HG02938 (cell line): Measurements from ENCODE around the gene TNFAIP8.

Experiments
- ATAC-seq: cut with Tn5 transposase; IDR thresholded peaks from one replicate; pipeline ENCODE4 v1.9.1; 2021; ENCODE audit warnings: mild to moderate bottlenecking, moderate library complexity; ENCODE audit not compliant: unreplicated experiment

Gene TNFAIP8

DNA sequence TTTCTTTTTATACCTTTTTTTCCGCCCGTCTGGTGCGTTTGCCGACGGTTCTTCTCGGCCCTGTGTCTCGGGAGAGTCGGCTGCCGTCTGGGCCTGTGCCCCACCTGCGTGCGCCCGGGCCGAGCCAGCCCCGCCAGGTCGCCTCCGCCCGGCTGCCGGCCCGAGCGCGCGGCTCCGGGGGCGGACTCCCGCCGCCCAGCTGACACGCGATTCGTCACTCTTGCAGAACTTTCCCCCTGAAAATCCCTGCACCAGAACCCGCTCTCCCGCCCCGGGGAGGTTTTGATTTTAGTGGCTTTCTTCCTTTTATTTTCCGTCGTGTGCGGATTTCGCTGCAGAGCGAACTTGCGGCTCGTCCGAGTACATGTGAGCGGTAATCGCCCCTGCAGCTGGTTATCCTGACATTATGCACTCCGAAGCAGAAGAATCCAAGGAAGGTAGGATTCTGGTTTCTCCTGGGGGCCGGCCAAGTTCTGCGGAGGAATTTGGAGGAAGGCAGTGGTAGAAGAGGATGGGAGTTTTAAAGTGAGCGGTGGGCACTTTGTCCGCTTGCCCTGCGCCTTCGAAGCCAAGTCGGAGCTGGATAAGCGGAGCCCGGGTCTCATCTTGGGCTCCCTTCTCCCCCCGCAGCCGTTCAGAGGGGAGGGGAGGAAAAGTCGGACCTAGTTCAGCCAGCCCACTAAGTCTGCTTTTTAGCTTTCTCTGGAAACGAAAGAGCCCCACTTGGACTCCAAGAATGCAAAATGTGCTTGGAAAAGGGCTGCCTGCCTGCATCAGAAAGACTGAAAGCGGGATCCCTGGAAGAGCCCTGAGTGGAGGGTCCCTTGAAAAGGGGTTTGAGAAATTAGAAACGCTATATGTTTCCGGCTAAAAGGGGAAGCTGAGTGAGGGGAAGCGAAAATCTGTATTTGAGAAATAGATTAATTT lies at the start of gene TNFAIP8:
TNFAIP8 (plus strand) TSS at position 335 of the 927 bp plus-strand sequence; CDS start at position 407, 72 bp downstream.
- ATAC-seq, result peak; percentile 32

DNA sequence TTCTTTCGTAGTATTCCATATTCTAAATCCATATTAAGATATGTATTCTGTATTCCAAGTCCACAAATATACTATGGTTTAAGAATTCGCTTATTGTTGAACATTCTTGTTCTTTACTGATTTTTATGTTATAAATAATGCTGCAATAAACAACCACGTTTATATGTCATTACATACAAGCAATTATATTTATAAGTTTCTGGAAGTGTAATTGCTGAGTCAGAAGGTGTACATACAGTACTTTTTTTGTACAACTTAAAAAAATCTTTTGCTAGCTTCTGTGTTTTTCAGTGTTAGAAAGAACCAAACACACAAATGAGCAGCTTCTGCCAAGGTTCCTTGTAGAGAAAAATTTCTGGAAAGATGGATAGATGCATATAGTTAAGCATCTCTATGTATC lies 48.6 kb upstream of the TNFAIP8 start:
- ATAC-seq, result no peak

DNA sequence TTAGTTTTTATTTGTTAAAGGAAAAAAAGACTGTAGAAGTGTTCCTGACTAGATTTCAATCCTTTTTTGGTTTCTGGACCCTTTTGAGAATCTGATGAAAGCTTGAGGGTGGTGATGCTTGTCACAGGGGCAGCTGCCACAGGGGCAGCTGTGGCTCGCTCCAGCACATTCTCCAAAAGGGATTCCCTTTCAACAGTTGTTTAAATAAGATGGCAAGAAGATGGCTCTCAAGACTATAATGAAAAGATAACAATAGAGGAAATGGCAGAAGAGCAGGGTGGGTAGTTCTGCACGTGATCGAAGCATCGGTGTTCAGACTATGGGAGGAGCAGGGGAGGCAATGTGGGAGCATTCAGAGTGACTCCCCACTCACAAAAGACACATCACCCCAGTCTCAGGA lies 46.5 kb upstream of the TNFAIP8 start:
- ATAC-seq, result no peak

DNA sequence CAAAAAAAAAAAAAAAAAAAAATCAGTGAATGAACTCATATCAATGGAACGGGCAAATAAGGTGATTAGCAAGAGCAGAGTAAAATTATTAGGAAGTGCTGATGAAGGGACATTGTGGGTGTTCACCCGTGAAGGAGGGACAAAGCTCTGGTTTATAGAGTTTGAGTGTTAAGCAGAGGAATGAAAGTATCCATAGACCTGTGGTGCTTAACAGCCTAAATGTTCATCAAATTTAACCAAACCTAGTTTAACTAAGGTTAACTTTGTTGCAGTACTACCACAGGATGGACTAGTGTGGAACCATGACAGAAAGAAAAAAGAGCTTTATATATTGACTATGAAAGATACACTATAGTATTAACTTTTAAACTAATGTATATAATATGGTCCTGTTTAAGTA lies 44.1 kb upstream of the TNFAIP8 start:
- no peak for ATAC-seq

DNA sequence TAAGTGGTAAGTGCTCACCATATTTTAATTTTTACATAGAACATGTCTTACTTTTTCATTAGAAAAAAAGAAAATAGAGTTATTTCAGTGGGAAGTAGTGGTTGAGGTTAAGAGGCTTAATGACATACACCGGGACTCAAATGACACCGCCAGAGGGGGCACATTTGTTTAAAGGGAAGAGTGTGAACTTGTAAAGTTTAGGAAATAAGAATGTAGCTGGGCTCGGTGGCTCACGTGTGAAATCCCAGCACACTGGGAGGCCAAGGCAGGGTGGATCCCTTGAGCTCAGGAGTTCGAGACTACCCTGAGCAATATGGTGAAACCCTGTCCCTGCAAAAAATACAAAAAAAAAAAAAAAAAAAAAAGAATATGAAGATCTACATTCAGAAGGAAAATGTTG lies 43.4 kb upstream of the TNFAIP8 start:
- no peak for ATAC-seq

DNA sequence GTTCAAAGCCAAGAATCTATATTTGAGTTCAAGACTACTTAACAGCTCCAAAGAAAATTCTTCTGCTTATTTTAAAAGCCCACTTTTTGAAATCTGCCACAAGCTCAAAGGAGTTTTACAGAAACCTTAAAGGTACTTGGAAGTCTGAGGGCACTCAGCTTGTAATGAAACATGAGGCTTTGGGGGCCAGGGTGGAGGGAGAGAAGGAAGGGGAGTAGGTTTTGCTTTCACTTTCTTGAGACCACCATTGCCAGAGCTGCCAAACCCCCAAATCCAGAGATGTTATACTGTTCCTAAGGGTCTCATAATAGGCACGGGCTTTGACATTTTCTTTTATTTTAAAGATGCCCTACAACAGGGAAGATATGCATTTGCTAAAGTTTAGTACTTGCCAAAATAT lies 42.6 kb upstream of the TNFAIP8 start:
- no peak for ATAC-seq

DNA sequence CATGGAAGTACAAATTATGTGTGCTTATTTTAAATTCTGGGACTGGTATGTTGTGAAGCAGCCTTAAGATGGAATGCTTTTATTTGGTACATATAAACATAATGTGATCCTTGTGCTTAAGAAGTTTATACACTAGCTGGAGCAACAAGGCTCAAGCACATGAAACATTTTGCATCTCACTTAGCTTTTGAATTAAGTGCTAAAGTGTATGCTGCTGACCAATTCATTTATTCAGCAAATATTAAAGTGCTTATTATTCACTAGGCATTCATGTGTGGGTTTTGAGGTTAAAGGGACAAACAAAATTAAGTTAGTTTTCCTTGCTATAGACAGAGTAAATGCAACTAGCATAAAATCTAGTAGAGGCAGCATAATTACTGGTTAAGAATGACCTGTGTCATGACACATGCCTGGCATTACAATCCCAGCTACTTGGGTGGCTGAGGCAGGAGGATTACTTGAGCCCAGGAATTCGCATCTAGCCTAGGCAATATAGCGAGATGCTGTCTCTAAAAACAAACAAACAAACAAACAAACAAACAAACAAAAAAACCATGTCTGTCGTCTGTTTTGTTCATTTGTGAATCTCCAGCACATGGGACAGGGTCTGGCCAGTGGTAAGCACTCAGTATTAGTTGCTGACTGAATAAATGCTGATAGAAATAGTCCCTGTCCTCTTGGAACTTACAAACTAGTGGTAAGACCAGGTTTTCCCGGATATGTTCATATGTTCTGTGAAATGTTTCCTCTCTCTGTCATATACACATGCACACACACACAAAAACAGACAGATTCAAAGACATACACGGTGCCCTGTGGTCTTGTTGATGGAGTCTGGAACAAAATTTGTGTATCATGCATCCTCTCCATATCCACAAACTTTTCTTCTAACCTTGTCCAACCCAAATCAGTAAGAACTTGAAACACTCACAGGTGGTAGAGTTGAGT lies 41.9 kb upstream of the TNFAIP8 start:
- no peak for ATAC-seq

DNA sequence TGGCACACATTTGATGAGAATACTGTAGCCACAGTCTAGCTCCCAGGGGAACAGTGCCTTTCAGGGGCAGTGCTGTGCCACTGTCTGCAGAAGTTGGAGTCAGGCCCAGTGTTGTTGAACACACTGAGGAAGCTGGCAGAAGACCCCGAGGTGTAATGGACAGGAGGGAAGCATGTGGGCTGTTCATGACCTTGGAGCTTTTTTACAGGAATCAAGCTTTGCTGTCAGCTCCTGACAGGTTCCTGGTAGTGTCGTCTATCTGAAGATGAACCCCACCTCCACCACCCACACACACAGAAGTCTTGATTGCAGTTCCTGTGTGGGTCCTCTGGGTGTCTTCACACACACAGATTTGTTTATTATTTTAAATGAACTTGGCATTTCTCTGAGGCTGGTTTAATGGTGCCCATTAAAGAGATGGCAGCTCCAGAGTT lies 40.3 kb upstream of the TNFAIP8 start:
- peak; percentile 92 for ATAC-seq

DNA sequence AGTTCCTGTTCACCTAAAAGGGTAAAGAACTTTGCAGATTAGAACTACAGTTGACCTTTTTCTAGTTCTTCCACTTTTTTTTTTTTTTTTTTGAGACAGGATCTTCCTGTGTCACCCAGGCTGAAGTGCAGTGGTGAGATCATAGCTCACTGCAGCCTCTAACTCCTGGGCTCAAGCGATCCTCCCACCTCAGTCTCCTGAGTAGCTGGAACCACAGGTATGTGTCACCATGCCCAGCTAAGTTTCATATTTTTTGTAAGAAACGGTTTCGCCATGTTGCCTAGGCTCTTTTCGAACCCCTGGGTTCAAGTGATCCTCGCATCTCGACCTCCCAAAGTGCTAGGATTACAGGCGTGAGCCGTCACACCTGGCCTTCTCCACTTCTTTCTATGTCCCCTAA lies 39.7 kb upstream of the TNFAIP8 start:
- no peak for ATAC-seq

DNA sequence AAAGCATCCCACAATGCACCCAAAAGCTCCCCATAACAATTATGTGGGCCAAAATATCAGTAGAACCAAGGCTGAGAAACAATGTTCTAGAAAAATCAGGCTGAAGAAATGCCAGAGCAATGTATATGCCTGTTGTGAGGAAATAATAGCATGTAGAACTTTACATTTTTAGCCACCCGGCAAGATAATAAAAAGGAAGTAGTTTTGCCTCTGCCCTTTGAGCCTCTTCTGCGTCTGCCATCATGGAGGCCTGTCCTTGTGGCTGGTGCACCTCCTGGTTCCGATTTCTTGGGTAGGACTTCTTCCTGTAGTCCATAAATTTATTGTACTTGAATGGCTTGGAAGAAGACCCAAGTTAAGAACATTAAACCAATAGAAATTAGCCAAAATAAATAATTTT lies 38.9 kb upstream of the TNFAIP8 start:
- no peak for ATAC-seq

DNA sequence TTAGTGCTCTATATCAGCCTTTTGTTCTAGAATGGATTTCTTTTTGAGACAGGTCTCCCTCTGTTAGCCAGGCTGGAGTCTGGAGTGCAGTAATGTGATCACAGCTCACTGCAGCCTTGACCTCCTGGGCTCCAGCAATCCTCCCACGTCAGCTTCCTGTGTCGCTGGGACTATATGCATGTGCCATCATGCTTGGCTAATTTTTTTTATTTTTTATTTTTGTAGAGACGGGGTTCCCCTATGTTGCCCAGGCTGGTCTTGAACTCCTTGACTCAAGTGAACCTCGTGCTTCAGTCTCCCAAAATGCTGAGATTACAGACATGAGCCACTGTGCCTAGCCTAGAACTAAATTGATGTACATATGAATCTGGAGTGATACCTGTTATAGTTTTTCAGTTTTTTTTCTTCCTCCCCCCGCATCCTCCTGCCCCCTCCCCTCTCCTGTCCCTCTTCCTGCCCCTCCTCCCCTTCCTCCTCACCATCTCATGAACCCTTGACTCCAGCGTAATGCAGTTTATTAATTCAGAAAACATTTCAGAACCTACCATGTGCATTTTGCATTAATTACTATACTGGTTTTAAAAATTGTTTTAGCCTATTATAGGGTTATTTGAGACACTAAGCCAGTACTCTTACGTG lies 37.4 kb upstream of the TNFAIP8 start:
- no peak for ATAC-seq

DNA sequence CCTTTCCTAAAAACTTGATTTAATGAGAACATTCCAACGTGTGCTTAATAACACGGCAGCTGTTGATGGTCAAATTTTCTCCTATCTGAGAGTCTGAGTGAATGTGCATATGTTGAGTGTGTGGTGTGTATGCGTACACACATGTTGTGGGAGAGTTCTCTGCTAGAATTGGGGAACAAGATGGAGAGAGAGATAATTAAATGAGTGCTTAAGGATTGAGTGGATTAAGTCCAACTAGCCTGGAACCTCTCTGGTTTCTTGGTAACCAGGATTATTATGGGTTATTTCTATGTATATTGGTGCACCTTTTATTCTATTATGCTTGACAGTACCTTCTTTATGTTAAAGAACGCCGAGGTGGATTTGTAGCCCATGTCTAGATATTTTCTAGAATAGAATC lies 36.4 kb upstream of the TNFAIP8 start:
- ATAC-seq, result no peak

DNA sequence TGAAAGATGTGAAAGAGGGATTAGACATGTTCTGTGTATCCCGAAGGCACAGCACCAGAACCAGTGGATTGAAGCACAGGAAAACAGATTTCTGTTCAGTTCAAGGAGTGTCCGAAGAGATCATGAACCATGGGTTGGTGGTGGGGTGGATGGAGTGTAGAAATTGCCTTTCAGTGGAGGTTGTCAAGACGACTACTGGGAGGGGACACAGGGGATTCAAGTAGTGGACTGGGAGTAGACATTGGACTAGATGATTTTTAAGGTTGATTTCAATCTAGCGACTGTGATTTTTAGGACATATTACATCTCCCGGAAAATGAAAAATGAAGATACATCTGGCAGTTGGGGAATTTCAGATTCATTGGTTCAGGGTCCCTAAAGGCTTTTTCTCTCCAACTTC lies 35.9 kb upstream of the TNFAIP8 start:
- ATAC-seq, result no peak

DNA sequence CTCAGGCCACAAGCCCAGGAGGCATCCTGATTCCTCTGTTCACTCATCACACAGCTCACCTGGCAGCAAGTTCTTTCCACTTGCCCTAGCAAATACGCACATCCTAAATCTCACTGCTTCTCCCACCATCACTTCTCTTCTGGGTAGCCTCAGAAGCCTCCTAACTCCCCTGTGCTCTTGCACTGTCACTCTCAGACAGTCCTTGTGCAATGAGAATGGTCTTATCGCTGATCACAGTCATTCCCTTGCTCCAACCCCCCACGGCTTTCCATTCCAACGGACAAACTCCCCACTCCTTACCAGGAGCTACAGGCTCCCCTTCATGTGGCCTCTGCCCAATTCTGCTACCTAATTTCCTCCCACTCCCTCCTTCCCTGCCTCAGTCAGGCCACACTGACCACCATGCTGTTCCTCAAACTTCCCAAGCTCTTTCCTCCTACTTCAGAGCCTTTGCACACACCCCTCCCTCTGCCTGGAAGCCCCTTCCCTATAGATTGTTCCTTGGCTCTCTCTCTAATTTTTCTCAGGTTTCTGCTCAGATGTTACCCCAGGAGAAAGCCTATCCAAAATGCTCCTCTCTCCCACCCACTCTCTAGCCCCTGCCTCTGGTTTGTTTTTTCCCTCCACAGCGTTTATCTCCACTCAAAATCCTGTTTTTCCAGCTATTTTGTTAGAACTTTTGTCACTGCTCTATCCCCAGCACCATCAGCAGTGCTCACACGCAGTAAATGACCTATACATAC lies 34.1 kb upstream of the TNFAIP8 start:
- no peak for ATAC-seq

DNA sequence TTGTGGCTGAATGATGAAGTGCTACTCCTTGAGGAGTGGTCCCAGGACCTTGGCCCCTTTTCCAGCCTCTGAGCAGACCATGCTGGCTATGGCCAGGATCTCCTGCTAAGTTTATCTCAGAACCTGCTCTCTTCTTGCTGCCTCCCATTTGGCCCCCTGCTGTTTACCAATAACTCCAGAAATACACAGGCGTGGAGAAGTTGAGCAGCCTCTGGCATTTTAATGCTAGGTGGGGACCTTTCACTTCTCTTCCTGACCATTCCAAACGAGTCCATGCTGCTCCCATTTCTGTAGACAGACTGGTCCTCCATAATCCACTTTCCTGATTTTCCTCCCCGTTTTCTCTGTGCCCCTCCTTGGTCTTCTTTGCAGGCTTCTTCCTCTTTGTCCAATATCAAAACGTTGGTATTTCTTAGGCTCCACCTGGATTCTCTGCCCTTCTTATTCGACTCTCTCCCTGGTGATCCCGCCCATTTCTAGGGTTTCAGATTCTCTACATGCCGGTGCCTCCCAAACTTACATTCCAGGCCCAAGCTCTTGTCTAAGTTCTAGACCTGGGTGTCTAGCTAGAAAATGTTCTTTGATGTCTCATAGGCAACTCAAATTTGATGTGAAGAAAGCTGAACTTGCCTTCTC lies 33.4 kb upstream of the TNFAIP8 start:
- ATAC-seq, result no peak

DNA sequence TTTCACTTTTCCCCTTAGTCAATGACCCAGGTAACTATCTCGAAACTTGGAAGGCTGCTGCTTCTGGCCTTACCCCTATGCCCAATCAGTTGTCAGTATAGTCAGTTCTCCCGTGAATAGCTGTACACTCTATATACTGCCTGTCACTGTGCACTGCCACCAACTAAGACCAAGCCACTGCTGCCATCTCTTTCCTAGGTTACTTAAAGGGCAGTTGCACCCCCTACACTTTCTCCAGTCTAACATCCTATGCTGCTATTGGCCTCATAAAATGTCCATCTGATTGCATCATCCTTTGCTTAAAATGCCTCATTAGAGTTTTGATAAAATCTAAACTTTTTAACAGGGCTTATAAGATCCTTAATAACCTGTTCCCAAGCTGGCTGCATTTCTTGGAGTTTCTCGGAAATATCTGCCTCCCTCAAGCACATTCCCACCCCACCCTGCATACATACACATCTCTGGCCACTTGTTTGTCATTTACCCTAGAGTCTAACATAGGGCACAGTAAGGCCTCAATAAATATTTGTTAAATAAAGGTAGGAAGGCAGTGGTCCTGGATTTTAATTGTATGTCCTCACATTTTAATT lies 32.8 kb upstream of the TNFAIP8 start:
- ATAC-seq, result peak; percentile 39

DNA sequence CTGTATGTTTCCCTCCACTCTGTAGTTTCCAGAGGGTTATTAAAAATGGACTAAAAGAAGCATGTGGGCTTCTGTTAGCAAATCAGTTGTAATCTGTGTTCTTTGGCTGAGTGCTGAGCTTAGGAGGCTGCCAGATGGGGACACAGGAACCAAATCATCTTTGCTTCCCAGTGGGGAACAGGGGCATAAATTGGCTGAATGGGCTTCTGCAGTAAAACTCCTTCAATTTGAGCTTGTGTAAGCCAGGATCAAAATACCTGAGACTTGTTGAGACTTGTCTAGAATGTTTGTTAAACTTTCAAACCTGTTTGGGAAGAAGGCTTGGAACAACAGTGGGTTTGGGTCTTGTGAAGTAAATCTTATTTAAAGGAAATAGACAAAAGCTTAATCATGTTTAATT lies 32.2 kb upstream of the TNFAIP8 start:
- ATAC-seq, result no peak

DNA sequence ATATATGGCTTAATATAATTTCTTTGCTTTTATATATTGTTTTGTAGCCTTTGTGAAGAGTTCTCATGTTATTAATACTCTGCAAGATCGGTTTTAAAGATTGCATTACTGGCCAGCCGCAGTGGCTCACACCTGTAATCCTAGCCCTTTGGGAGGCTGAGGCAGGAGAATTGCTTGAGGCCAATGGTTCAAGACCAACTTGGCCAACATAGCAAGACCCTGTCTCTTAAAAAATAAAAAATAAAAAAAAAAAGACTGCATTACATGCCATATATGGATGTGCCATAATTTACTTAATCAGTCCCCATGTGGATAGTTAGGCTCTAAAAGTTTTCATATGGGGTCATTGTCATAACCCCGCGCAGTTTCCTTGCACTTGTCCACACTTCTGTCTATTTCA lies 31.0 kb upstream of the TNFAIP8 start:
- ATAC-seq, result no peak

DNA sequence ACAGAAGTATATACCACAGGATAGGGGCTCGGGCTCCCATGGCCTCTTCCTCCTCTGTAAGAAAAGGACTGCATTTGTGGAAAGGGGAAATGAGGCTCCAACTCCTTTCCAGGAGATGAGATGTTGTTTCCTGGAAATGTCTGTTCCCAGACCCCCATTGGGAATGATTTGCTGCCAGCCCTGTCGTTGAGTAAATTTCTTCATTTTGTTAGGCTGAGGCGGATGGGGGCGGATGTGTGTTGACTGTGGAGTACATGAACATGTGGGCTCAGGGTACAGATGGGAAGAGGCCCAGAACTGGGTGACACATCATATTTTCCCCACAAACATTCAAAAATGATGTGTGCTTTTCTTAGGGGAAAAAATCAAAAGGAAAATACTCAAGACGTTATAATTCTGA lies 28.8 kb upstream of the TNFAIP8 start:
- no peak for ATAC-seq
